Right lobe of liver (tissue), 6 donors: ENCODE measurements around the gene SUN3. TPM values are rescaled to one million over a fixed set of nuclear protein-coding genes. Genes with fewer than 3 reads are reported as not detected.

ENCODE experiments used
- ATAC-seq, 4 donors: fragments of 200-7000 bp; cut with Tn5 transposase; one replicate each; pipeline ENCODE4 v1.9.1; 2020; ENCODE audit warnings: mild to moderate bottlenecking in 4 of 4, moderate library complexity in 4 of 4
- DNase-seq, 3 donors: peaks; one replicate each; pipeline ENCODE4 v3.0.0-alpha.2; 2020
- H3K27ac ChIP-seq, 3 donors: fragments of 200-600 bp; one replicate each; pipeline ENCODE4 v1.8.0; 2022
- H3K27me3 ChIP-seq, 2 donors: fragments of 200-600 bp; one replicate each; pipeline ENCODE4 v1.8.0; 2022
- H3K36me3 ChIP-seq, 4 donors: fragments of 200-600 bp; sonication (generic) in 1 of 4; one replicate each; pipeline versions ENCODE4 v1.5.1 to v1.8.0; 2017 to 2022; ENCODE audit warnings: control low read depth in 1 of 4
- H3K4me1 ChIP-seq, 4 donors: fragments of 200-600 bp; sonication (generic) in 1 of 4; one replicate each; pipeline versions ENCODE4 v1.5.1 to v1.8.0; 2017 to 2022; ENCODE audit warnings: control low read depth in 1 of 4
- H3K4me3 ChIP-seq, 3 donors: fragments of 200-600 bp; one replicate each; pipeline ENCODE4 v1.8.0; 2022
- H3K9me3 ChIP-seq, 4 donors: fragments of 200-600 bp; sonication (generic) in 1 of 4; one replicate each; pipeline versions ENCODE4 v1.5.1 to v1.8.0; 2017 to 2022; ENCODE audit warnings: control low read depth in 1 of 4
- POLR2A ChIP-seq: fragments of 450-650 bp; IDR thresholded peaks from one replicate; pipeline ENCODE4 v1.6.1; 2017; ENCODE audit warnings: antibody characterized with exemption, mild to moderate bottlenecking
- WGBS: methylation state at CpG from one replicate; pipeline ENCODE4 v1.1.6; 2018; ENCODE audit warnings: low coverage, low lambda C conversion rate; ENCODE audit not compliant: insufficient coverage; ENCODE audit errors: missing lambda C conversion rate; 5-methylcytosine and 5-hydroxymethylcytosine counted together
- intact Hi-C, 2 donors: fragments of 100-400 bp; cut with DNase I; formaldehyde crosslinking; loops; one replicate each; pipeline versions ENCODE4 v1.11.2 to v1.14.1; 2022
- total RNA-seq, 6 experiments: library from RNA; depleted of rRNA in 2 of 6; stranded (reverse); fragments of >200 nt in 2 of 6; fragmentation: NEBNext Ultra II Directional in 3 of 6; extraction: Animal tissue kit (Norgen Biotek cat#: 25700) in 3 of 6; gene quantifications; one replicate each; pipeline versions ENCODE4 v1.1.0 to v1.2.4, GENCODE V29; 2016 to 2023
- TF ChIP-seq, protein P1 (sequence below), 4 donors: fragments of 200-600 bp in 3 of 4; fragments of 450-650 bp in 1 of 4; IDR thresholded peaks; one replicate each; pipeline versions ENCODE4 v1.5.1 to v1.8.0; 2016 to 2022; ENCODE audit warnings: antibody characterized with exemption in 4 of 4, mild to moderate bottlenecking in 2 of 4
- donor health status: DM: no; HTN: yes; CAD: no.
- donor health status: DM: no; HTN: no; CAD: no.
- donor health status: DM: no; HTN: no; CAD: no.
- donor health status: DM: no; HTN: yes; CAD: no.
- donor health status: DM: no; HTN: yes; CAD: no.

The SUN3 gene
- total RNA-seq, 6 experiments from 2014 or later, result not detected

DNA sequence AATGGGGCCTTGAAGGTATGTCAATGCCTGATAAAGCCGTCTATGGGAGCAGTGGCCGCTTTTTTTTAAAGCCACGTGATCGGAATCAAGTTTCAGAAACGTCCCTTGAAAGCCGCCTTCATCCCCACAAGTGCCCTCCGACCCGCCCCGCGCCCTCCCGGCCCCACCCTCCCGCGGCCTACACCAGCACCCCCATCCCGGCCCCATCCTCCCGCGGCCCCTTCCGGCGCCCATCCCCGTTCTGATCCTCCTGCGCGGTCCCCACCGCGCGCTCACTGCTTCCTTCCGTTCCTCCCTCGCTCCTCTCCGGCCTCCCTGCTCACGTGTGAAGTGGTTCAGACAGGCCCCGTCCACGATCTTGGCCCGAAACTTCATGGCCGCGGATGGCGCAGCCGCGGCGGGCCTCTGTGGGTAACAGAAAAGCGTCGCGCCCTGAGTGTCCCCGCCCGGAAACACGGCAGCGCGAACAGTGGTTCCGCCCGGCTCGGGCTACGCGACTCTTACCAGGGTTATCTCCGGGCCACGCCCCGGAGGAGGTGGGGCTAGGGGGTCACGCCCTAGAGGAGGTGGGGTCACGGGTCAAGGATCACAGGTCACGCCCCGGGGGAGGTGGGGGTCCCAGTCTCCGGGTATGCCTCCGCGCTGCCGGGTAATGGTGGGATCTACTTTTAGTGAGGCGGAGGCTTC is 49.6 kb downstream of the SUN3 start, which contains the start of gene HUS1:
TSS of gene HUS1 (minus strand) at position 471 of the 687 bp plus-strand sequence. CDS start at position 375, 96 bp downstream.
- intact Hi-C loops, result no loop called here
- H3K27ac ChIP-seq, result peak within 1 kb of the TSS; percentile 69 to 75 (median 70)
- ATAC-seq, result peak; percentile 99 to 100 (median 100)
- no peaks in the 10 kb centered on the region for H3K27me3 ChIP-seq
- peak within 1 kb of the TSS; percentile 48 to 66 (median 64) for H3K4me3 ChIP-seq
- peaks cover 0 to 28% (median 10%) of the 10 kb centered on the region in 4 donors for H3K4me1 ChIP-seq
- H3K9me3 ChIP-seq, result no peaks in the 10 kb centered on the region
- under 1% methylated on average over 50 of the region's 62 CpGs for WGBS
- peak; percentile 94 to 96 (median 95) for DNase-seq
- H3K36me3 ChIP-seq, result peaks cover 4 to 39% (median 17%) of the 10 kb centered on the region in 4 donors
- peak; percentile 92 for TF ChIP-seq POLR2A
- TF ChIP-seq, protein P1, sequence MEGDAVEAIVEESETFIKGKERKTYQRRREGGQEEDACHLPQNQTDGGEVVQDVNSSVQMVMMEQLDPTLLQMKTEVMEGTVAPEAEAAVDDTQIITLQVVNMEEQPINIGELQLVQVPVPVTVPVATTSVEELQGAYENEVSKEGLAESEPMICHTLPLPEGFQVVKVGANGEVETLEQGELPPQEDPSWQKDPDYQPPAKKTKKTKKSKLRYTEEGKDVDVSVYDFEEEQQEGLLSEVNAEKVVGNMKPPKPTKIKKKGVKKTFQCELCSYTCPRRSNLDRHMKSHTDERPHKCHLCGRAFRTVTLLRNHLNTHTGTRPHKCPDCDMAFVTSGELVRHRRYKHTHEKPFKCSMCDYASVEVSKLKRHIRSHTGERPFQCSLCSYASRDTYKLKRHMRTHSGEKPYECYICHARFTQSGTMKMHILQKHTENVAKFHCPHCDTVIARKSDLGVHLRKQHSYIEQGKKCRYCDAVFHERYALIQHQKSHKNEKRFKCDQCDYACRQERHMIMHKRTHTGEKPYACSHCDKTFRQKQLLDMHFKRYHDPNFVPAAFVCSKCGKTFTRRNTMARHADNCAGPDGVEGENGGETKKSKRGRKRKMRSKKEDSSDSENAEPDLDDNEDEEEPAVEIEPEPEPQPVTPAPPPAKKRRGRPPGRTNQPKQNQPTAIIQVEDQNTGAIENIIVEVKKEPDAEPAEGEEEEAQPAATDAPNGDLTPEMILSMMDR (IDR thresholded peaks at IDR 0.05), result no peak

DNA sequence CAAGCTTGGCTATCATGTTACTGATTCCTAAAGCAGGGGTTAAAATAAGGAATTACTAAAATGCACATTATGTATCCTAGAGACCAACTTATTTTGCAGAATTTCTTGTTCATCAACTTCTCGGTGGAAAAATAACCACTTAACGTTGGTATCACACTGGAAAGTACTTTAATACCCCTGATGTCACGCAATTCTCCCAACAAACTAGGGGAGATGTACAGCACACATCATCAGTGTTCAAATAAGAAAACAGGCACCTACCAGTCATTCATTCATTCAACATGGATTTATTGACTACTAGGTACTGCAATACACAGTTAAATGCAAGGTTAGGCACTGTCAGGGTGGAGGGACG is 50.1 kb downstream of the SUN3 start:
- H3K9me3 ChIP-seq, result no peaks in the 10 kb centered on the region
- intact Hi-C loops, result no loop called here
- peaks cover 4 to 44% (median 20%) of the 10 kb centered on the region in 4 donors for H3K36me3 ChIP-seq
- H3K4me3 ChIP-seq, result peak overlapping the region; percentile 48 to 66 (median 64)
- 12% methylated on average over 4 of the region's 4 CpGs for WGBS
- H3K4me1 ChIP-seq, result peaks cover 0 to 28% (median 10%) of the 10 kb centered on the region in 4 donors
- ATAC-seq, result no peak
- TF ChIP-seq POLR2A, result no peak
- TF ChIP-seq, protein P1 (IDR thresholded peaks at IDR 0.05), result no peak
- H3K27ac ChIP-seq, result peak overlapping the region; percentile 69 to 75 (median 70)
- no peaks in the 10 kb centered on the region for H3K27me3 ChIP-seq
- DNase-seq, result no peak

DNA sequence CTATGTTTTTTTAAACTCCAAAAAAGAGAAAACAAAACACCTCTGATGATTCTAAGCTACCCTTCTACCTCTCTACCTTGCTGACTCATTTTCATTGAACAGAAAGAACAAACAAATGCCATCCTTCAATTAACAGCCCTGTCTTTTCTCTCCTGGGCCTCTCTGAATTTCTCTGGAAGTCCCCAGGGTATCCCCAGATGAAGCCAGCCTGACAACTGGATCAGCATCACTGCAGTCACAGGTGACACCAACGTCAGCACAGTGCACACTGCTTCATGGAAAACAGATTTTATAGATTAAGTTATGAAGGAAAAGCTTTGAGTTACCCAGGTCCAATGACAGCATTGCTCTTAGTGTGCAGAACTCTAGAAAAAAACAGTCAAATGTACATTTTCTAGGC is 55.2 kb downstream of the SUN3 start:
- Histone ChIP-seq H3K27me3 (no peaks in the 10 kb centered on the region), H3K4me1 (peaks cover 0 to 26% (median 10%) of the 10 kb centered on the region in 4 donors), H3K27ac (no peak overlapping the region), H3K9me3 (no peaks in the 10 kb centered on the region), H3K4me3 (no peak overlapping the region), H3K36me3 (peaks cover 4 to 64% (median 20%) of the 10 kb centered on the region in 4 donors)
- 73% methylated on average over 1 of the region's 1 CpG for WGBS
- no peak for ATAC-seq
- no peak for DNase-seq
- TF ChIP-seq POLR2A, result no peak
- TF ChIP-seq, protein P1 (IDR thresholded peaks at IDR 0.05), result no peak
- intact Hi-C loops, result no loop called here

DNA sequence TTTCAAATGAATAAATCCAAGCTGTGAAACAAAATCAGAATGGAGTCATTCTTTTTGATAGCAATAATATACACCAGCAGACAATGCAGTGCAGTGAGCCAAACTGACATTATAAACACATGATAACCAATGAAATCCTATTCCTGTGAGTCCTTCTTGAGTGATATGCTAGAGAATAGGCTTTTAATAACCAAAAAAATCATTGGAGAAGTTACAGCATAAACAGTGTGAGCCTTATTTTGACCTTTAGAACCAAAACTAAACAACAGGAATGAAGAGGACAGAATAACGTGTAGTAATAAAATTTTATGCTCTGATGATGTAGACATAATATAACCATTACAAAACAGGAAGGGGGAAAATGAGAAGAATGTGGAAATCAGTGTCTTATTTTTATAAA is 58.1 kb downstream of the SUN3 start:
- TF ChIP-seq POLR2A, result no peak
- TF ChIP-seq, protein P1 (IDR thresholded peaks at IDR 0.05), result no peak
- no peak overlapping the region for H3K4me3 ChIP-seq
- intact Hi-C loops, result no loop called here
- H3K4me1 ChIP-seq, result no peaks in the 10 kb centered on the region
- WGBS, result 13% methylated on average over 1 of the region's 1 CpG
- peak in 1 of 4 donors; percentile 26 for ATAC-seq
- no peak for DNase-seq
- peaks cover 4 to 70% (median 23%) of the 10 kb centered on the region in 4 donors for H3K36me3 ChIP-seq
- H3K27ac ChIP-seq, result peak overlapping the region in 2 of 3 donors; percentile 1 to 52
- no peaks in the 10 kb centered on the region for H3K27me3 ChIP-seq
- H3K9me3 ChIP-seq, result no peaks in the 10 kb centered on the region
